Prostate gland (tissue), 2 donors: Measurements from ENCODE around the gene HEG1. TPM values are rescaled to one million over a fixed set of nuclear protein-coding genes. Genes with fewer than 3 reads are reported as not detected.

Experiments
- DNase-seq: peaks from one replicate; pipeline ENCODE4 v3.0.0-alpha.2; 2019; ENCODE audit warnings: low spot score
- H3K27ac ChIP-seq, 2 donors: fragments of 200-600 bp; sonication (generic); 2 replicates each; pipeline ENCODE4 v1.5.1; 2017 to 2019
- H3K27me3 ChIP-seq: fragments of 200-600 bp; sonication (generic); replicated peaks from 2 replicates; pipeline ENCODE4 v1.5.1; 2019; ENCODE audit not compliant: insufficient read depth
- H3K36me3 ChIP-seq, 2 donors: fragments of 200-600 bp; sonication (generic); 1 replicate in 1 of 2; 2 replicates in 1 of 2; pipeline versions ENCODE4 v1.5.1 to v1.8.1; 2017 to 2019
- H3K4me1 ChIP-seq: fragments of 200-600 bp; sonication (generic); replicated peaks from 2 replicates; pipeline ENCODE4 v1.5.1; 2019
- H3K4me3 ChIP-seq, 2 donors: fragments of 200-600 bp; sonication (generic); 2 replicates each; pipeline ENCODE4 v1.5.1; 2017 to 2019
- H3K9me3 ChIP-seq: fragments of 200-600 bp; sonication (generic); 2 replicates; pipeline ENCODE4 v1.5.1; 2017
- POLR2A ChIP-seq: fragments of 450-650 bp; IDR thresholded peaks from one replicate; pipeline ENCODE4 v1.6.1; 2016; ENCODE audit warnings: antibody characterized with exemption, mild to moderate bottlenecking
- POLR2AphosphoS5 ChIP-seq: sonication (generic); formaldehyde crosslinking; IDR thresholded peaks from one replicate; pipeline ENCODE4 v1.6.1; 2017; ENCODE audit warnings: antibody characterized with exemption
- WGBS: methylation state at CpG from one replicate; pipeline ENCODE4 v1.1.5; 2018; 5-methylcytosine and 5-hydroxymethylcytosine counted together
- intact Hi-C: fragments of 100-400 bp; cut with DNase I; formaldehyde crosslinking; loops from one replicate; pipeline ENCODE4 v1.14.2; 2022
- total RNA-seq, 2 donors: library from RNA; depleted of rRNA; stranded (reverse); fragments of >200 nt; gene quantifications; one replicate each; pipeline ENCODE4 v1.1.0, GENCODE V29; 2016
- TF ChIP-seq, protein P1 (sequence below), 4 experiments: fragments of 200-600 bp in 2 of 4; fragments of 450-650 bp in 2 of 4; sonication (generic) in 2 of 4; IDR thresholded peaks; 1 replicate in 3 of 4; 2 replicates in 1 of 4; pipeline ENCODE4 v1.5.1; 2016 to 2019; ENCODE audit warnings: antibody characterized with exemption in 4 of 4, mild to moderate bottlenecking in 2 of 4, moderate library complexity in 2 of 4

HEG1 gene
- total RNA-seq, 2 donors from 2014 or later, result 27.5 to 130 TPM

GRCh38 chr3:125050488-125051090 lies 5.2 kb downstream of the HEG1 start:
- Histone ChIP-seq H3K9me3 (no peaks in the 10 kb centered on the region), H3K27ac (no peak overlapping the region), H3K36me3 (no peaks in the 10 kb centered on the region), H3K4me1 (peaks cover 5% of the 10 kb centered on the region), H3K27me3 (no peaks in the 10 kb centered on the region), H3K4me3 (no peak overlapping the region)
- intact Hi-C loops, result loop anchor here (10.0 kb wide), 1 partner anchor 544 kb away; the partner anchor contains the start of gene OSBPL11
- no peak for DNase-seq
- WGBS, result 67% methylated on average over 6 of the region's 6 CpGs
- TF ChIP-seq, protein P1, sequence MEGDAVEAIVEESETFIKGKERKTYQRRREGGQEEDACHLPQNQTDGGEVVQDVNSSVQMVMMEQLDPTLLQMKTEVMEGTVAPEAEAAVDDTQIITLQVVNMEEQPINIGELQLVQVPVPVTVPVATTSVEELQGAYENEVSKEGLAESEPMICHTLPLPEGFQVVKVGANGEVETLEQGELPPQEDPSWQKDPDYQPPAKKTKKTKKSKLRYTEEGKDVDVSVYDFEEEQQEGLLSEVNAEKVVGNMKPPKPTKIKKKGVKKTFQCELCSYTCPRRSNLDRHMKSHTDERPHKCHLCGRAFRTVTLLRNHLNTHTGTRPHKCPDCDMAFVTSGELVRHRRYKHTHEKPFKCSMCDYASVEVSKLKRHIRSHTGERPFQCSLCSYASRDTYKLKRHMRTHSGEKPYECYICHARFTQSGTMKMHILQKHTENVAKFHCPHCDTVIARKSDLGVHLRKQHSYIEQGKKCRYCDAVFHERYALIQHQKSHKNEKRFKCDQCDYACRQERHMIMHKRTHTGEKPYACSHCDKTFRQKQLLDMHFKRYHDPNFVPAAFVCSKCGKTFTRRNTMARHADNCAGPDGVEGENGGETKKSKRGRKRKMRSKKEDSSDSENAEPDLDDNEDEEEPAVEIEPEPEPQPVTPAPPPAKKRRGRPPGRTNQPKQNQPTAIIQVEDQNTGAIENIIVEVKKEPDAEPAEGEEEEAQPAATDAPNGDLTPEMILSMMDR (IDR thresholded peaks at IDR 0.05), result no peak
- TF ChIP-seq POLR2AphosphoS5 (no peak), POLR2A (no peak)

DNA sequence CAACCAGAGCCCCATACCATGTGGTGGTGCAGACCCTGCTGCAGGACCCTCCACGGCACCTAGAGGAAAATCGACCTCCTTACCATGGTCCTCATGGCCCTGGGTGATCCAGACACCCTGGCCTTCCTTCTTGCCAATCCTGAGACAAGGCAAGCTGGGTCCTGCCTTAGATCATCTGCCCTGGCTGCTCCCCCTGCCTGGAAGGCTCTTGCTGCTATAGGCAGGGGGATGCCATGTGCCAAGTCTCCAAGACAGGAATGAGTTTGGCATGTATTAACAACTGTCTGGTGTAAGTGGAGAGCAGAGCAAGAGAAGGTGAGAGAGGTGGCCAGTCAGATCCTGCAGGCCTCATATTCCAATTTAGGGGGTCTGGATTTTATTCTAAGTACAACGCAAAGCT lies 7.5 kb downstream of the HEG1 start:
- 28% methylated on average over 3 of the region's 3 CpGs for WGBS
- peaks cover 12% of the 10 kb centered on the region for H3K4me1 ChIP-seq
- no peak overlapping the region for H3K4me3 ChIP-seq
- H3K9me3 ChIP-seq, result no peaks in the 10 kb centered on the region
- H3K27me3 ChIP-seq, result no peaks in the 10 kb centered on the region
- no peak overlapping the region for H3K27ac ChIP-seq
- intact Hi-C loops, result no loop called here
- peak; percentile 79 for DNase-seq
- no peaks in the 10 kb centered on the region for H3K36me3 ChIP-seq
- TF ChIP-seq POLR2A (no peak), POLR2AphosphoS5 (peak; percentile 83)

DNA sequence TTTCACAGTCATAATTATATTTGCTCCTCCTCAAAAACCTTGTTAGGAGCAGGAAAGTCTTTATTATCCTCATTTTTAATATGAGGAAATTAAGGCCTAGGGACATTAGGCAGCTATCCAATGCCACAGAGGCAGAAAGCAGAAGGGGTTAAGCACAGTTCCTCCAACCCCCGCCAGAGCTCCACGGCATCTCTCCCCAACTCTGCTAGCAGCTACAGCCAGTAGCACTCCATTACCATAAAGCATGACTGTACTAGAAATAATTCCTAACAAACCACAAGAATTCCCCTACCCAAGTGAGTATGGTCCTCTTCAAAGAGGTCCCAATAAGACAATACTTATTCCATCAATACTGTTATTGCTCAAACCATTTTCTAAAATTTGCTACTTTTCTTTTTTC lies 9.8 kb downstream of the HEG1 start:
- H3K4me1 ChIP-seq, result peaks cover 10% of the 10 kb centered on the region
- WGBS, result 18% methylated on average over 2 of the region's 2 CpGs
- DNase-seq, result no peak
- H3K27ac ChIP-seq, result no peak overlapping the region
- H3K36me3 ChIP-seq, result no peaks in the 10 kb centered on the region
- H3K4me3 ChIP-seq, result no peak overlapping the region
- no peaks in the 10 kb centered on the region for H3K9me3 ChIP-seq
- intact Hi-C loops, result no loop called here
- no peaks in the 10 kb centered on the region for H3K27me3 ChIP-seq
- no peak for TF ChIP-seq POLR2A
- no peak for TF ChIP-seq POLR2AphosphoS5
- TF ChIP-seq, protein P1 (IDR thresholded peaks at IDR 0.05), result no peak

GRCh38 chr3:125045194-125045593 lies 10.6 kb downstream of the HEG1 start:
- intact Hi-C loops, result no loop called here

GRCh38 chr3:125043599-125044151 lies 12.1 kb downstream of the HEG1 start:
- Histone ChIP-seq H3K36me3 (no peaks in the 10 kb centered on the region), H3K9me3 (no peaks in the 10 kb centered on the region), H3K4me1 (peaks cover 10% of the 10 kb centered on the region), H3K27me3 (no peaks in the 10 kb centered on the region), H3K4me3 (no peak overlapping the region), H3K27ac (peak overlapping the region; percentile 78 to 79)
- DNase-seq, result peak; percentile 74
- 40% methylated on average over 20 of the region's 20 CpGs for WGBS
- TF ChIP-seq POLR2AphosphoS5, result peak; percentile 85
- TF ChIP-seq, protein P1 (IDR thresholded peaks at IDR 0.05), result no peak
- intact Hi-C loops, result no loop called here

More at GRCh38 chr3:125045194-125045593, 10.6 kb downstream of the HEG1 start:
- TF ChIP-seq POLR2A (no peak), POLR2AphosphoS5 (no peak)
- TF ChIP-seq, protein P1 (IDR thresholded peaks at IDR 0.05), result no peak
- Histone ChIP-seq H3K9me3 (no peaks in the 10 kb centered on the region), H3K4me3 (no peak overlapping the region), H3K4me1 (peaks cover 10% of the 10 kb centered on the region), H3K36me3 (no peaks in the 10 kb centered on the region), H3K27me3 (no peaks in the 10 kb centered on the region), H3K27ac (peak overlapping the region in 1 of 2 donors; percentile 79)
- DNase-seq, result no peak
- WGBS, result 78% methylated on average over 5 of the region's 5 CpGs
